HepG2 (cell line): ENCODE data around the gene SDC1. TPM values are rescaled to one million over a fixed set of nuclear protein-coding genes. Genes with fewer than 3 reads are reported as not detected.
A peak's percentile ranks its signal among the peaks of the same experiment; 100 is the strongest.

Experiments used
- ADNP ChIP-seq: sonication (generic); formaldehyde crosslinking; IDR thresholded peaks from 2 replicates; pipeline ENCODE4 v1.4.0; 2020; ENCODE audit warnings: missing genetic modification reagents
- ATF7-NPFF ChIP-seq: sonication (generic); formaldehyde crosslinking; IDR thresholded peaks from 2 replicates; pipeline ENCODE4 v1.8.1; 2023; ENCODE audit warnings: mild to moderate bottlenecking, low read depth, missing genetic modification reagents, moderate library complexity
- CBX1 ChIP-seq: IDR thresholded peaks from one replicate; pipeline ENCODE4 v1.6.1; 2016; ENCODE audit warnings: antibody characterized with exemption, low read depth
- CREB1 ChIP-seq, 2 experiments: fragments of 450-650 bp in 1 of 2; IDR thresholded peaks; 2 replicates each; pipeline ENCODE4 v1.6.1; 2016 to 2017; ENCODE audit warnings: control low read depth in 1 of 2, mild to moderate bottlenecking in 1 of 2, missing compliant biosample characterization in 1 of 2, missing genetic modification characterization in 1 of 2
- DPF2 ChIP-seq: sonication (generic); formaldehyde crosslinking; IDR thresholded peaks from 2 replicates; pipeline ENCODE4 v1.4.0; 2020; ENCODE audit warnings: mild to moderate bottlenecking, low read depth, missing genetic modification reagents, borderline replicate concordance
- EZH2 ChIP-seq: conservative IDR thresholded peaks from 2 replicates; pipeline ENCODE4 v1.6.1; 2012; ENCODE audit warnings: mild to moderate bottlenecking, low read depth, low read length, moderate library complexity
- GTF3A ChIP-seq: sonication (generic); formaldehyde crosslinking; conservative IDR thresholded peaks from 2 replicates; pipeline ENCODE4 v1.4.0; 2020; ENCODE audit warnings: mild to moderate bottlenecking, missing genetic modification reagents
- HOXA7 ChIP-seq: sonication (generic); formaldehyde crosslinking; IDR thresholded peaks from 2 replicates; pipeline ENCODE4 v1.8.1; 2022; ENCODE audit warnings: mild to moderate bottlenecking, missing genetic modification reagents, moderate library complexity
- KDM6A ChIP-seq: IDR thresholded peaks from 2 replicates; pipeline ENCODE4 v1.6.1; 2016; ENCODE audit warnings: low read depth
- LCORL ChIP-seq, 2 experiments: fragments of 450-650 bp in 1 of 2; sonication (generic) in 1 of 2; formaldehyde crosslinking in 1 of 2; IDR thresholded peaks; 2 replicates each; pipeline versions ENCODE4 v1.5.0 to v1.6.1; 2017 to 2020; ENCODE audit warnings: antibody characterized with exemption in 1 of 2, missing genetic modification reagents in 1 of 2
- MED8 ChIP-seq: sonication (generic); formaldehyde crosslinking; IDR thresholded peaks from 2 replicates; pipeline ENCODE4 v1.8.1; 2023; ENCODE audit warnings: mild to moderate bottlenecking, missing genetic modification reagents; ENCODE audit not compliant: insufficient replicate concordance
- SATB2 ChIP-seq: sonication (generic); formaldehyde crosslinking; IDR thresholded peaks from 2 replicates; pipeline ENCODE4 v1.5.0; 2020; ENCODE audit warnings: missing genetic modification reagents
- SCMH1 ChIP-seq: sonication (generic); formaldehyde crosslinking; IDR thresholded peaks from 2 replicates; pipeline ENCODE4 v1.9.0; 2021; ENCODE audit warnings: missing genetic modification reagents, mild to moderate bottlenecking, borderline replicate concordance
- SRF ChIP-seq: IDR thresholded peaks from 2 replicates; pipeline ENCODE4 v1.6.1; 2011; ENCODE audit warnings: mild to moderate bottlenecking, low read depth, low read length, moderate library complexity
- THYN1 ChIP-seq: sonication (generic); formaldehyde crosslinking; IDR thresholded peaks from 2 replicates; pipeline ENCODE4 v1.8.1; 2023; ENCODE audit warnings: low read depth, mild to moderate bottlenecking, moderate library complexity, missing genetic modification reagents, borderline replicate concordance
- ZFP37 ChIP-seq: sonication (generic); formaldehyde crosslinking; IDR thresholded peaks from 2 replicates; pipeline ENCODE4 v1.4.0; 2020; ENCODE audit warnings: missing genetic modification reagents, borderline replicate concordance
- ZMYM3 ChIP-seq: sonication (generic); formaldehyde crosslinking; IDR thresholded peaks from 2 replicates; pipeline ENCODE4 v1.5.1; 2020; ENCODE audit warnings: mild to moderate bottlenecking, missing genetic modification reagents
- ZNF101 ChIP-seq: sonication (generic); formaldehyde crosslinking; IDR thresholded peaks from 2 replicates; pipeline ENCODE4 v1.4.0; 2020; ENCODE audit warnings: mild to moderate bottlenecking, low read depth, missing genetic modification reagents, borderline replicate concordance
- ZNF30 ChIP-seq: sonication (generic); formaldehyde crosslinking; IDR thresholded peaks from 2 replicates; pipeline ENCODE4 v1.5.0; 2020; ENCODE audit warnings: mild to moderate bottlenecking, missing genetic modification reagents
- ZNF446 ChIP-seq: sonication (generic); formaldehyde crosslinking; IDR thresholded peaks from 2 replicates; pipeline ENCODE4 v1.5.0; 2020; ENCODE audit warnings: mild to moderate bottlenecking, missing genetic modification reagents
- ZNF598 ChIP-seq: sonication (generic); formaldehyde crosslinking; IDR thresholded peaks from 2 replicates; pipeline ENCODE4 v1.5.1; 2020; ENCODE audit warnings: mild to moderate bottlenecking, missing genetic modification reagents, borderline replicate concordance
- ZNF615 ChIP-seq: sonication (generic); formaldehyde crosslinking; IDR thresholded peaks from 2 replicates; pipeline ENCODE4 v1.5.0; 2020; ENCODE audit warnings: mild to moderate bottlenecking, missing genetic modification reagents, borderline replicate concordance
- ZSCAN20 ChIP-seq: sonication (generic); formaldehyde crosslinking; IDR thresholded peaks from 2 replicates; pipeline ENCODE4 v1.4.0; 2020; ENCODE audit warnings: missing genetic modification reagents, mild to moderate bottlenecking, borderline replicate concordance
- polyA plus RNA-seq, 8 experiments: library from polyadenylated mRNA; depleted of rRNA in 3 of 8; stranded (reverse) in 7 of 8; unstranded in 1 of 8; fragments of >200 nt; fragmentation: Illumina TruSeq in 4 of 8; extraction: Trizol in 4 of 8; gene quantifications; 2 replicates each; pipeline versions ENCODE4 v1.2.1 to v1.2.3, GENCODE V29; 2011 to 2016; ENCODE audit warnings: low read depth in 4 of 8, missing spikeins in 1 of 8, mixed read lengths in 1 of 8; ENCODE audit not compliant: insufficient read depth in 1 of 8
- total RNA-seq, 5 experiments: library from RNA; depleted of rRNA; stranded (reverse); fragments of >200 nt; fragmentation: Illumina TruSeq; extraction: Trizol; gene quantifications; 2 replicates each; pipeline ENCODE4 v1.2.3, GENCODE V29; 2016; ENCODE audit warnings: low read depth in 1 of 5
- TF ChIP-seq, protein P1 (sequence below): fragments of 450-650 bp; IDR thresholded peaks from 2 replicates; pipeline ENCODE4 v1.6.1; 2017
- TF ChIP-seq, protein P2 (sequence below): IDR thresholded peaks from 2 replicates; pipeline ENCODE4 v1.6.1; 2016; ENCODE audit warnings: low read depth, control low read depth

SDC1 gene
- total and polyA plus RNA-seq, 2 of the 13 experiments (the other 11 are each of a cell fraction or from before 2014, with no cell fraction given) = 108 to 119 TPM

DNA sequence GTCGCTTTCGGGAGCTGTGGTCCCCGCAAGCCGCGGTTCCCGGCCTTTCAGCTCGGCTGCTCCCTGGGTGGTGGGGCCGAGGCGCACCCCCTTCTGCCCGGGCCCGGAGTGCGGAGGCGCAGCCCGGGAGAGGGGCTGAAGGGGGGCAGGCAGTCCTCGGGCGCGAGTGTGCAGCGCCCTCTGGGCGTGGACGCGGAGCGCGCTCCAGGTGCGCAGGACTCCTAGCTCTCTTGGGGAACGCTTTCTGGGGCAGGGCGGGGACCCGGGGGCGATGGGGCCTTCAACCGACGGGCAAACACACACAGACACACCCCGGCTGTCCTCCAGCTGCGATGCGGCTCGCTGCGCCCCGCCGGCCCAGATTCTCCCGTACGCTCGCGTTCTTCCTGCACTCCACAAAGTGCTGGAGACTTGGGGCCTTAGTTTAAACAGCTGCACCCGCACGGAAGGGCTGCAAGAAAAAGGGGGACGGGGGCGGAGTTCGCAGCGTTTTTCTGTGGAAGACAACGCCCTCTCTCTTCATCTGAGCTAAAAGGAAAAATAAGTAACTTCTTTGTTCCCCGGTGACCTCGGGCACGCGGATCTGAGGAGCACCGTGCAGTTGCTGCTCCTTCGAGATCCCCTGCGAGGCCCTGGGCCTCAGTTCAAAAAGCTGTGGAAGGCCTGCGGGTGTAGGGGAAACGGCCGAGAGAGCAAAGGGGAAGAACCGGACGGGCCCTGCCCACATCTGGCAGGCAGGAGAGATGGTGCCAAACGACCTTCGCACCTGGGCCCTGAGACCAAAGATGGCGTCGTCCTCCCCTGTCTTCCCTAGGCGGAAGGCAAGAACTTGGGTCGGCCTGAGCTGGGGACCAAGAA, 593 bp upstream of the SDC1 start (continued):
- TF ChIP-seq ZSCAN20 (no peak), MED8 (no peak), HOXA7 (CRISPR knock-in tag) (no peak), ZNF598 (CRISPR knock-in tag) (0 out of 2 replicates have a peak, but pooled peaks have one; percentile 4), ZMYM3 (CRISPR knock-in tag) (peak; percentile 86), ZNF615 (CRISPR knock-in tag) (no peak), GTF3A (CRISPR knock-in tag) (no peak), ADNP (CRISPR knock-in tag) (no peak), SATB2 (CRISPR knock-in tag) (no peak), CREB1 (IDR thresholded peaks at IDR 0.05) (no peak), CREB1 (CRISPR knock-in tag; IDR thresholded peaks at IDR 0.05) (no peak), DPF2 (peak; percentile 14), CBX1 (peak; percentile 86), SCMH1 (CRISPR knock-in tag) (no peak), LCORL (IDR thresholded peaks at IDR 0.05) (no peak), LCORL (CRISPR knock-in tag; IDR thresholded peaks at IDR 0.05) (peak; percentile 99), ATF7-NPFF (CRISPR knock-in tag) (peak; percentile 61; the same call in 1 of the 2 replicates), THYN1 (CRISPR knock-in tag) (no peak; the same call in 1 of the 2 replicates), ZNF101 (CRISPR knock-in tag) (0 out of 2 replicates have a peak, but pooled peaks have one; percentile 32), ZFP37 (CRISPR knock-in tag) (no peak; the same call in 1 of the 2 replicates), ZNF446 (CRISPR knock-in tag) (peak; percentile 24; the same call in 1 of the 2 replicates), SRF (no peak), KDM6A (no peak; the same call in 1 of the 2 replicates), ZNF30 (CRISPR knock-in tag) (peak; percentile 86; the same call in 1 of the 2 replicates), EZH2 (no peak)
- TF ChIP-seq, protein P1, sequence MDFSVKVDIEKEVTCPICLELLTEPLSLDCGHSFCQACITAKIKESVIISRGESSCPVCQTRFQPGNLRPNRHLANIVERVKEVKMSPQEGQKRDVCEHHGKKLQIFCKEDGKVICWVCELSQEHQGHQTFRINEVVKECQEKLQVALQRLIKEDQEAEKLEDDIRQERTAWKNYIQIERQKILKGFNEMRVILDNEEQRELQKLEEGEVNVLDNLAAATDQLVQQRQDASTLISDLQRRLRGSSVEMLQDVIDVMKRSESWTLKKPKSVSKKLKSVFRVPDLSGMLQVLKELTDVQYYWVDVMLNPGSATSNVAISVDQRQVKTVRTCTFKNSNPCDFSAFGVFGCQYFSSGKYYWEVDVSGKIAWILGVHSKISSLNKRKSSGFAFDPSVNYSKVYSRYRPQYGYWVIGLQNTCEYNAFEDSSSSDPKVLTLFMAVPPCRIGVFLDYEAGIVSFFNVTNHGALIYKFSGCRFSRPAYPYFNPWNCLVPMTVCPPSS = no peak
- TF ChIP-seq, protein P2, sequence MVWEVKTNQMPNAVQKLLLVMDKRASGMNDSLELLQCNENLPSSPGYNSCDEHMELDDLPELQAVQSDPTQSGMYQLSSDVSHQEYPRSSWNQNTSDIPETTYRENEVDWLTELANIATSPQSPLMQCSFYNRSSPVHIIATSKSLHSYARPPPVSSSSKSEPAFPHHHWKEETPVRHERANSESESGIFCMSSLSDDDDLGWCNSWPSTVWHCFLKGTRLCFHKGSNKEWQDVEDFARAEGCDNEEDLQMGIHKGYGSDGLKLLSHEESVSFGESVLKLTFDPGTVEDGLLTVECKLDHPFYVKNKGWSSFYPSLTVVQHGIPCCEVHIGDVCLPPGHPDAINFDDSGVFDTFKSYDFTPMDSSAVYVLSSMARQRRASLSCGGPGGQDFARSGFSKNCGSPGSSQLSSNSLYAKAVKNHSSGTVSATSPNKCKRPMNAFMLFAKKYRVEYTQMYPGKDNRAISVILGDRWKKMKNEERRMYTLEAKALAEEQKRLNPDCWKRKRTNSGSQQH (CRISPR knock-in tag) = peak; percentile 72; the same call in 1 of the 2 replicates
